ENCODE data around the gene EPM2A.

Gene EPM2A

DNA sequence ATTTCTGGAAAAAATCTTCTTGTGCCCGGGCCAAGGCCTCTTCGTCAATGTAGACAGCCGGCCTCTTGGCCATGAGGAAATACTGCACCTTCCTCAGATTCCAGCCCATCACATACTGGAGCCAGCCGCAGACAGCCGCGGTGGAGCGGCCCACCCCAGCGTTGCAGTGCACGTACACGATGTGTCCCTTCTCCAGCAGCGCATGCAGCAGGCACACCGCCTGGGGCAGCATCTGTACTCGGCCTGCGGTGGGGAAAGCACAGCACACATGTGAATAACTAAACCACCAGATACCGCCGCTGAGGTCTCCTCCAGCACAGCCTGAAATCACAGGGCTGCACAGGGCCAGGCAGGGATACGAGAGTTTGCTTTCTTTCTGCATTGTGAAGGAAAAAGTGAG lies 107.9 kb downstream of the EPM2A start:
- DNase-seq (ENCODE audit: insufficient read length): no peak
- no peak for TF ChIP-seq TAF1 (IDR thresholded peaks at IDR 0.05; ENCODE audit: borderline replicate concordance, low read depth, low read length)
- no peak for TF ChIP-seq POLR2A (IDR thresholded peaks at IDR 0.05; ENCODE audit: low read depth, low read length)
- no peak for TF ChIP-seq POLR2AphosphoS5 (IDR thresholded peaks at IDR 0.05; ENCODE audit: low read depth, low read length)
- FAIRE-seq: no peak

DNA sequence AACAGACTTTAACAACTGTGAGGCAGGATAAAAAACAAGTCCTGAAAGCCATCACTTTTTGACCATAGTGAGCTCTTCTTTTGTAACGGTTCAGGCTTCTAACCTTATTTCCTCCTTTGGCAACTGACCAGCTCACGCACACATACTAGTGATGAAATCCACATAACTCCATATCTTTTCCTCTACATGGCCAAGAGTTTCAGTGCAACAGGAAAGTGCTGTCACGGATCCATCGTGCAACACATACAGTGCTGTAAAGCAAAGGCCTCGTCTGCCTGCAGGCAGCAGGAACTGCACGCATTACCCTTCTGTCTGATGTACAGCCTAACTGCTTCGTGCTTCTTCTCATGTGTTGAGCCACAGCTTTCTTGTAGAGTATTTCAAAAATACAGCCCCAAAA lies 108.5 kb downstream of the EPM2A start:
- TF ChIP-seq TAF1 (IDR thresholded peaks at IDR 0.05; ENCODE audit: borderline replicate concordance, low read depth, low read length) (no peak), POLR2A (IDR thresholded peaks at IDR 0.05; ENCODE audit: low read depth, low read length) (no peak), POLR2AphosphoS5 (IDR thresholded peaks at IDR 0.05; ENCODE audit: low read depth, low read length) (no peak)
- no peak for DNase-seq (ENCODE audit: insufficient read length)
- FAIRE-seq: no peak

DNA sequence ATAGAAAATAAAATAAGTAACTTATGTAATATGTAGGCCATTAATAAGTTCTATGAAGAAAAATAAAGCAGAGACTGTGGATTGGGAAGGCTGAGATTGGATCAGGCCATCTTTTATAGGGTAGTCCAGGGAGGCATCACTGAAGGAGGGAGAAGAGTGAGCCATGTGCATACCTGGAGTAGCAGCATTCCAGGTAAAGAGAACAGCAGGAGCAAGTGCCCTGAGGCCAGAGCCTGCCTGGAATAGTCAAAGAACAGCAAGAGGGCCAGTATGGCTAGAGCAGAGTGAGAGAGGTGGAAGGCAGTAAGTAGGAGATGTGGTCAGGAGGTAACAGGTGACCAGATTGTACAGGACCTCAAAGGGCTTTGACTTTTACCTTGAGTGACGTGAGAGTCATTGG lies 112.1 kb downstream of the EPM2A start:
- no peak for TF ChIP-seq POLR2AphosphoS5 (IDR thresholded peaks at IDR 0.05; ENCODE audit: low read depth, low read length)
- TF ChIP-seq POLR2A (IDR thresholded peaks at IDR 0.05; ENCODE audit: low read depth, low read length): no peak
- TF ChIP-seq TAF1 (IDR thresholded peaks at IDR 0.05; ENCODE audit: borderline replicate concordance, low read depth, low read length): no peak
- FAIRE-seq (no peak), DNase-seq (ENCODE audit: insufficient read length) (no peak)

- TF ChIP-seq POLR2AphosphoS5 (IDR thresholded peaks at IDR 0.05; ENCODE audit: low read depth, low read length): no peak
- no peak for TF ChIP-seq POLR2A (IDR thresholded peaks at IDR 0.05; ENCODE audit: low read depth, low read length)
- no peak for TF ChIP-seq TAF1 (IDR thresholded peaks at IDR 0.05; ENCODE audit: borderline replicate concordance, low read depth, low read length)
- DNase-seq (ENCODE audit: insufficient read length) (no peak), FAIRE-seq (no peak)
These were observed 113.5 kb downstream of the EPM2A start for GRCh38 chr6:145621776-145622175.

DNA sequence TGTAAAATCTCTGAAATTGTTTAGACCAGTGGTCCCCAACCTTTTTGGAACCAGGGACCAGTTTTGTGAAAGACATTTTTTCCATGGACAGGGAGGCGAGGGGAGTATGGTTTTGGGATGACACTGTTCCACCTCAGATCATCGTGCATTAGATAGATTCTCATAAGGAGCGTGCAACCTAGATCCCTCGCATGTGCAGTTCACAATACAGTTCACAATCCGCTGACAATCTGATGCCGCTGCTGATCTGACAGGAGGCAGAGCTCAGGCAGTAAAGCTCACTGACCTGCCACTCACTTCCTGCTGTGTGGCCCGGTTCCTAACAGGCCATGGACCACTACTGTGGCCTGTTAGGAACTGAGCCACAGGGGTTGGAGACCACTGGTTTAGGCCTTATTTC lies 115.2 kb downstream of the EPM2A start:
- no peak for DNase-seq (ENCODE audit: insufficient read length)
- FAIRE-seq: no peak
- TF ChIP-seq POLR2AphosphoS5 (IDR thresholded peaks at IDR 0.05; ENCODE audit: low read depth, low read length): no peak

GRCh38 chr6:145609521-145609920 lies 125.8 kb downstream of the EPM2A start:
- DNase-seq (ENCODE audit: insufficient read length): no peak
- no peak for FAIRE-seq
- TF ChIP-seq POLR2A (IDR thresholded peaks at IDR 0.05; ENCODE audit: low read depth, low read length) (no peak), TAF1 (IDR thresholded peaks at IDR 0.05; ENCODE audit: borderline replicate concordance, low read depth, low read length) (no peak), POLR2AphosphoS5 (IDR thresholded peaks at IDR 0.05; ENCODE audit: low read depth, low read length) (no peak)

DNA sequence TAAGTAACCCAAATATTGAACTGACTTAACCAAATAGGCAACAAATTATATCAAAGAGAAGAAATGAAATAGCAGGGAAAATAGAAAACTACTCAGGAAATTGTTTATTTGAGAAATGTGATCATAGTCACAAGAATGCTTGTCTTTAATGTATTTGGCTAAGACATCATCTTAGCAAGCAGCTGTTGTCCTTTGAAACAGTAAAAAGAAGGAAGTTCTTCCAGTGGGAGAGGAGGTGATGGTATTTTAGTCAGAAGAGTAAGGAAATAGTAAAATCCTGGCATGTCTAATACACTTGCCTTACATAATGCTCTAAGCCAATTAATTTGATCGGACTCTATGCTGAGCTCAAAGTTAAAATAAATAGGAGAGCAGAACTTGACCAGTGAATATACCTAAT lies 126.5 kb downstream of the EPM2A start:
- DNase-seq (ENCODE audit: insufficient read length) (no peak), FAIRE-seq (no peak)
- TF ChIP-seq POLR2A (IDR thresholded peaks at IDR 0.05; ENCODE audit: low read depth, low read length) (no peak), TAF1 (IDR thresholded peaks at IDR 0.05; ENCODE audit: borderline replicate concordance, low read depth, low read length) (no peak), POLR2AphosphoS5 (IDR thresholded peaks at IDR 0.05; ENCODE audit: low read depth, low read length) (no peak)

DNA sequence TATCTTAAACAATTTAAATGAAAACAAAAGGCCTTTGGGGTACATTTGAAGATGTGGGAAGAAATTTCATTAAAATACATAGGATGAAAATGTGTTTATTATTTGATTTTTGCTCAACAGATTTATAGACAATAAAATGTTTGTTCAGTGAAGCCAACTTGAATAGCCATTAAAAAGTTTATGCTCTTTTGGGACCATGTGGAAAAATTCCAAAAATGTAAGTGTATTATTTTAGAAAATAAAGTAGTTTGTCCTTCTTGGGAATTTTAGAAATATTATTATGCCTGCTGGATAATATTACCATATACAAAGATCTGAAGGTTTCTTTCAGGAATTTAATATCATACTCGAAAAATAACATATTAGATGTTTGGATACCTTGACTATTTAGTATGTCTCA lies 131.3 kb downstream of the EPM2A start:
- no peak for DNase-seq (ENCODE audit: insufficient read length)
- no peak for TF ChIP-seq TAF1 (IDR thresholded peaks at IDR 0.05; ENCODE audit: borderline replicate concordance, low read depth, low read length)
- TF ChIP-seq POLR2AphosphoS5 (IDR thresholded peaks at IDR 0.05; ENCODE audit: low read depth, low read length): no peak
- no peak for TF ChIP-seq POLR2A (IDR thresholded peaks at IDR 0.05; ENCODE audit: low read depth, low read length)
- no peak for FAIRE-seq

DNA sequence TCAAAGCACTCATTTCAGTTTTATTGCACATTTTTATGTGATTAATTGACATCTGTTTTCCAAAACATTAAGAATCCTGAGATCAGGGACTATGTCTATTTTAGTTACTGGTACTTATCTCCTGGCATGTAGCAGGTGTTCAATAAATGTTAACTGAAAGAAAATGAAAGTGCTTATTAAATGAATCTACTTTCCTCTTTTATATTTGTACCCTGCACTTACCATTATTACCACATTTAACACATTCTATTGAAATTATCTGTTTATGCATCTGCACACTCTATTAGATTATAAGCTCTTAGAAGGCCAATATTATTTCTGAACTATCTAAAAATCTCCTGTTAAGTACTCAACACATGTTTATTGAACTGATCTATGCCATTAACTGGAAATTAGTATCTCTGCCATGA lies 131.9 kb downstream of the EPM2A start:
- FAIRE-seq (no peak), DNase-seq (ENCODE audit: insufficient read length) (no peak)
- no peak for TF ChIP-seq POLR2A (IDR thresholded peaks at IDR 0.05; ENCODE audit: low read depth, low read length)
- TF ChIP-seq TAF1 (IDR thresholded peaks at IDR 0.05; ENCODE audit: borderline replicate concordance, low read depth, low read length): no peak
- no peak for TF ChIP-seq POLR2AphosphoS5 (IDR thresholded peaks at IDR 0.05; ENCODE audit: low read depth, low read length)

GRCh38 chr6:145602726-145603326 lies 132.5 kb downstream of the EPM2A start:
- no peak for DNase-seq (ENCODE audit: insufficient read length)
- no peak for FAIRE-seq
- TF ChIP-seq POLR2AphosphoS5 (IDR thresholded peaks at IDR 0.05; ENCODE audit: low read depth, low read length) (no peak), POLR2A (IDR thresholded peaks at IDR 0.05; ENCODE audit: low read depth, low read length) (no peak), TAF1 (IDR thresholded peaks at IDR 0.05; ENCODE audit: borderline replicate concordance, low read depth, low read length) (no peak)

- TF ChIP-seq POLR2AphosphoS5 (IDR thresholded peaks at IDR 0.05; ENCODE audit: low read depth, low read length) (no peak), TAF1 (IDR thresholded peaks at IDR 0.05; ENCODE audit: borderline replicate concordance, low read depth, low read length) (no peak), POLR2A (IDR thresholded peaks at IDR 0.05; ENCODE audit: low read depth, low read length) (no peak)
- DNase-seq (ENCODE audit: insufficient read length): no peak
- no peak for FAIRE-seq
These were observed 133.9 kb downstream of the EPM2A start for GRCh38 chr6:145601397-145601796.

GRCh38 chr6:145600299-145600698 lies 135.0 kb downstream of the EPM2A start:
- TF ChIP-seq POLR2AphosphoS5 (IDR thresholded peaks at IDR 0.05; ENCODE audit: low read depth, low read length) (no peak), TAF1 (IDR thresholded peaks at IDR 0.05; ENCODE audit: borderline replicate concordance, low read depth, low read length) (no peak), POLR2A (IDR thresholded peaks at IDR 0.05; ENCODE audit: low read depth, low read length) (no peak)
- no peak for DNase-seq (ENCODE audit: insufficient read length)
- FAIRE-seq: no peak

- TF ChIP-seq POLR2A (IDR thresholded peaks at IDR 0.05; ENCODE audit: low read depth, low read length) (no peak), TAF1 (IDR thresholded peaks at IDR 0.05; ENCODE audit: borderline replicate concordance, low read depth, low read length) (no peak), POLR2AphosphoS5 (IDR thresholded peaks at IDR 0.05; ENCODE audit: low read depth, low read length) (no peak)
- DNase-seq (ENCODE audit: insufficient read length): no peak
- FAIRE-seq: no peak
These were observed 146.3 kb downstream of the EPM2A start for GRCh38 chr6:145588981-145589380.
